Ascending aorta (tissue), 2 donors: Measurements from ENCODE around the gene ATP6V1E1. TPM values are rescaled to one million over a fixed set of nuclear protein-coding genes. Genes with fewer than 3 reads are reported as not detected.

Experiments
- DNase-seq, 2 donors: peaks; one replicate each; pipeline ENCODE4 v3.0.0-alpha.2; 2019; ENCODE audit warnings: low spot score in 2 of 2
- H3K27ac ChIP-seq, 2 donors: fragments of 200-600 bp; sonication (generic); one replicate each; pipeline ENCODE4 v1.5.1; 2016 to 2017; ENCODE audit warnings: mild to moderate bottlenecking in 1 of 2
- H3K27me3 ChIP-seq: fragments of 200-600 bp; sonication (generic); one replicate; pipeline ENCODE4 v1.5.1; 2017
- H3K36me3 ChIP-seq, 2 donors: fragments of 200-600 bp; sonication (generic); one replicate each; pipeline ENCODE4 v1.5.1; 2016
- H3K4me1 ChIP-seq, 2 donors: fragments of 200-600 bp; sonication (generic); one replicate each; pipeline ENCODE4 v1.5.1; 2016 to 2017; ENCODE audit warnings: mild to moderate bottlenecking in 1 of 2
- H3K4me3 ChIP-seq, 2 donors: fragments of 200-600 bp; sonication (generic); one replicate each; pipeline ENCODE4 v1.5.1; 2016 to 2017; ENCODE audit warnings: mild to moderate bottlenecking in 1 of 2
- H3K9me3 ChIP-seq, 2 donors: fragments of 200-600 bp; sonication (generic); one replicate each; pipeline ENCODE4 v1.5.1; 2016
- intact Hi-C: fragments of 100-400 bp; cut with DNase I; formaldehyde crosslinking; loops from one replicate; pipeline ENCODE4 v1.15.1; 2023
- total RNA-seq: library from RNA; depleted of rRNA; stranded (reverse); fragments of >200 nt; gene quantifications from one replicate; pipeline ENCODE4 v1.1.0, GENCODE V29; 2016
- TF ChIP-seq, protein P1 (sequence below), 3 experiments: fragments of 200-600 bp in 2 of 3; fragments of 450-650 bp in 1 of 3; sonication (generic) in 2 of 3; IDR thresholded peaks; one replicate each; pipeline ENCODE4 v1.5.1; 2016 to 2019; ENCODE audit warnings: antibody characterized with exemption in 3 of 3, mild to moderate bottlenecking in 1 of 3, moderate library complexity in 1 of 3

The ATP6V1E1 gene
- total RNA-seq, 1 donor from 2014 or later: 94.6 TPM

DNA sequence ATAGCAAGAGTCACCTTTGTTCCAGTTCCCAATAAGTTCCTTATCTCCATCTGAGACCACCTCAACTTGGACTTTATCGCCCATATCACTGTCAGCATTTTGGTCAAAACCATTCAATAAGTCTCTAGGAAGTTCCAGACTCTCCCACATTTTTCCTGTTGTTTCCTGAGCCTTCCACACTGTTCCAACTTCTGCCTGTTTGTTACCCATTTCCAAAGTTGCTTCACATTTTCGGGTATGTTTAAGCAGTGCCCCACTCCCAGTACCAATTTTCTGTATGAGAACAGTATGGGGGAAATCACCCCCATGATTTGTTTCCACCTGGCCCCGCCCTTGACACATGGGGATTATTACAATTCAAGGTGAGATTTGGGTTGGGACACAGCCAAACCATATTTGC is 36.7 kb upstream of the ATP6V1E1 start:
- Histone ChIP-seq H3K27me3 (no peaks in the 10 kb centered on the region), H3K4me1 (no peaks in the 10 kb centered on the region), H3K36me3 (peaks cover 21 to 30% of the 10 kb centered on the region in 2 donors), H3K4me3 (no peak overlapping the region), H3K27ac (no peak overlapping the region), H3K9me3 (no peaks in the 10 kb centered on the region)
- no peak for DNase-seq
- TF ChIP-seq, protein P1, sequence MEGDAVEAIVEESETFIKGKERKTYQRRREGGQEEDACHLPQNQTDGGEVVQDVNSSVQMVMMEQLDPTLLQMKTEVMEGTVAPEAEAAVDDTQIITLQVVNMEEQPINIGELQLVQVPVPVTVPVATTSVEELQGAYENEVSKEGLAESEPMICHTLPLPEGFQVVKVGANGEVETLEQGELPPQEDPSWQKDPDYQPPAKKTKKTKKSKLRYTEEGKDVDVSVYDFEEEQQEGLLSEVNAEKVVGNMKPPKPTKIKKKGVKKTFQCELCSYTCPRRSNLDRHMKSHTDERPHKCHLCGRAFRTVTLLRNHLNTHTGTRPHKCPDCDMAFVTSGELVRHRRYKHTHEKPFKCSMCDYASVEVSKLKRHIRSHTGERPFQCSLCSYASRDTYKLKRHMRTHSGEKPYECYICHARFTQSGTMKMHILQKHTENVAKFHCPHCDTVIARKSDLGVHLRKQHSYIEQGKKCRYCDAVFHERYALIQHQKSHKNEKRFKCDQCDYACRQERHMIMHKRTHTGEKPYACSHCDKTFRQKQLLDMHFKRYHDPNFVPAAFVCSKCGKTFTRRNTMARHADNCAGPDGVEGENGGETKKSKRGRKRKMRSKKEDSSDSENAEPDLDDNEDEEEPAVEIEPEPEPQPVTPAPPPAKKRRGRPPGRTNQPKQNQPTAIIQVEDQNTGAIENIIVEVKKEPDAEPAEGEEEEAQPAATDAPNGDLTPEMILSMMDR (IDR thresholded peaks at IDR 0.05): no peak
- intact Hi-C loops: no loop called here

DNA sequence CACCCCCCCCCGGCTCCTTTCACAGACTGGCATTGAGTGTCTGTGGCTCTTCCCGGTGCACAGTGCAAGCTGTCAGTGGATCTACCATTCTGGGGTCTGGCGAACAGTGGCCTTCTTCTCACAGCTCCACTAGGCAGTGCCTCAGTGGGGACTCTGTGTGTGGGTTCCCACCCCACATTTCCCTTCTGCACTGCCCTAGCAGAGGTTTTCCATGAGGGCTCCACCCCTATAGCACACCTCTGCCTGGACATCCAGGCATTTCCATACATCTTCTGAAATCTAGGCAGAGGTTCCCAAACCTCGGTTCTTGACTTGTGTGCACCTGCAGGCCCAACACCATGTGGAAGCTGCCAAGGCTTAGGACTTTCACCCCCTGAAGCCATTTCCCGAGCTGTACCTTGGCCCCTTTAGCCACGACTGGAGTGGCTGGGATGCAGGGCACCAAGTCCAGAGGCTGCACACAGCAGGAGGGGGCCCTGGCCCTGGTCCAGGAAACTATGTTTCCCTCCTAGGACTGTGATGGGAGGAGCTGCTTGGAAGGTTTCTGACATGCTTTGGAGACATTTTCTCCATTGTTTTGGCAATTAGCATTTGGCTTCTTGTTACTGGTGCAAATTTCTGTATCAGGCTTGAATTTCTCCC is 36.0 kb upstream of the ATP6V1E1 start:
- no peaks in the 10 kb centered on the region for H3K9me3 ChIP-seq
- no peaks in the 10 kb centered on the region for H3K27me3 ChIP-seq
- H3K4me3 ChIP-seq: no peak overlapping the region
- TF ChIP-seq, protein P1 (IDR thresholded peaks at IDR 0.05): no peak
- DNase-seq: no peak
- H3K27ac ChIP-seq: no peak overlapping the region
- intact Hi-C loops: no loop called here
- no peaks in the 10 kb centered on the region for H3K4me1 ChIP-seq
- H3K36me3 ChIP-seq: peaks cover 21 to 35% of the 10 kb centered on the region in 2 donors

DNA sequence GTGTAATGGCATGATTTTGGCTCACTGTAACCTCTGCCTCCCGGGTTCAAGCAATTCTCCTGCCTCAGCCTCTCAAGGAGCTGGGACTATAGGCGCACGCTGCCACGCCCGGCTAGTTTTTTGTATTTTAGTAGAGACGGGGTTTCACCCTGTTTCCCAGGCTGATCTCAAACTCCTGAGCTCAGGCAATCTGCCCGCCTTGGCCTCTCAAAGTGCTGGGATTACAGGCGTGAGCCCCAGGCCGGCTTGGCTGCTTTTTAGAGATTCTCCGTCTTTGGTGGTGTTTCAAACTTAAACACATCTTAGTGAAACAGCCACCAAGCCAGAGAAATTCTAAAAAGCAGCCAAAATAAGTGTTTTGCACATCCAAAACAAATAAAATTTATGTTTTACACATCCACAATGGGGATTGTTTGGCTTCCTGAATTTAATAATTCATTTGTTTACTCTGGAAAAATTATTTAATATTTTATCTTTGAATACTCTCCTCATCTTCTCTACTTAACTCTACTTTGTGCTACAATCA is 28.4 kb upstream of the ATP6V1E1 start:
- H3K27ac ChIP-seq: no peak overlapping the region
- no peak overlapping the region for H3K4me3 ChIP-seq
- H3K9me3 ChIP-seq: no peaks in the 10 kb centered on the region
- no peaks in the 10 kb centered on the region for H3K4me1 ChIP-seq
- H3K36me3 ChIP-seq: peaks cover 17 to 36% of the 10 kb centered on the region in 2 donors
- intact Hi-C loops: no loop called here
- DNase-seq: no peak
- H3K27me3 ChIP-seq: no peaks in the 10 kb centered on the region
- TF ChIP-seq, protein P1 (IDR thresholded peaks at IDR 0.05): no peak

DNA sequence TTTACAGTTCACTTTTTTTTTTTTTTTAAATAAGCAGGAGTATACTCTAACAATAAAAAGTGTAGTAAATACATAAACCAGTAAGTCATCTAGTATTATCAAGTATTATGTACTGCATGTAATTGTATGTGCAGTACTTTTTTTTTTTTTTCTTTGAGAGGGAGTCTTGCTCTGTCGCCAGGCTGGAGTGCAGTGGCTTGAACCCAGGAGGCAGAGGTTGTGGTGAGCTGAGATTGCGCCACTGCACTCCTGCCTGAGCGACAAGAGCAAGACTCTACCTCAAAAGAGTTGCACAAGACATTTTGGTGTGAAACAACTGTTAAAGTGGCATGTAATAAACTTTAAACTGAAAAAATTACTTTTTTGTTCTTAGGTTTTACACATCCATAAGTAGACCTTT is 26.7 kb upstream of the ATP6V1E1 start:
- Histone ChIP-seq H3K9me3 (no peaks in the 10 kb centered on the region), H3K36me3 (peaks cover 5 to 25% of the 10 kb centered on the region in 2 donors), H3K4me3 (no peak overlapping the region), H3K4me1 (no peaks in the 10 kb centered on the region), H3K27ac (no peak overlapping the region), H3K27me3 (no peaks in the 10 kb centered on the region)
- TF ChIP-seq, protein P1 (IDR thresholded peaks at IDR 0.05): no peak
- intact Hi-C loops: no loop called here
- no peak for DNase-seq

DNA sequence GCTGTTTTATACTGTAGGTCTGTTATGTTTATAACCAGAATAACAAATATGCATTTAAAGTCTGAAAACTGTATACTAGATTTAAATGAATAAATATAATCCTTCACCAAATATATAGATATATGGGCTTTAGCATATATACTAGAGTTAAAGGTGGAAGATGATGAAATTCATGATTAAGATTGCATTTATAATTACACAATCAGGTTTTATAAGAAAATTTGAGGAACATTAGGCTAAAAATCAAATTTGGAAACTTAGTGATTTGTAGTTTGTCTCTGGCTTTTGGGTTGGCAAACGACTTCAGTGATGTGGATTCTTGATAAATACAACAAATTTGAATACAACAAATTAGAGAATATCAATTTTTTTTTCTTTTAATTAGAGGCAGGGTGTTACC is 20.0 kb upstream of the ATP6V1E1 start:
- Histone ChIP-seq H3K4me1 (no peaks in the 10 kb centered on the region), H3K36me3 (peaks cover 0 to 4% of the 10 kb centered on the region in 2 donors), H3K4me3 (no peak overlapping the region), H3K9me3 (no peaks in the 10 kb centered on the region), H3K27ac (no peak overlapping the region), H3K27me3 (no peaks in the 10 kb centered on the region)
- DNase-seq: no peak
- intact Hi-C loops: no loop called here
- TF ChIP-seq, protein P1 (IDR thresholded peaks at IDR 0.05): no peak
